ENCODE data around the gene SRSF11.

- TF ChIP-seq CTCF (IDR thresholded peaks at IDR 0.05), result no peak
- no peak for TF ChIP-seq POLR2A (IDR thresholded peaks at IDR 0.05)
These were observed 78.3 kb downstream of the SRSF11 start for GRCh38 chr1:70299472-70299871.
